Suprapubic skin (tissue), 4 donors: ENCODE results near the gene BACE1.

Experiments used
- EP300 ChIP-seq: sonication (generic); formaldehyde crosslinking; IDR thresholded peaks from one replicate; pipeline ENCODE4 v1.6.1; 2017; ENCODE audit warnings: antibody characterized with exemption
- POLR2A ChIP-seq, 2 donors: fragments of 450-650 bp; IDR thresholded peaks; one replicate each; pipeline ENCODE4 v1.6.1; 2017; ENCODE audit warnings: antibody characterized with exemption in 2 of 2, mild to moderate bottlenecking in 2 of 2, moderate library complexity in 2 of 2
- POLR2AphosphoS5 ChIP-seq, 3 donors: sonication (generic); formaldehyde crosslinking; IDR thresholded peaks; one replicate each; pipeline ENCODE4 v1.6.1; 2017; ENCODE audit warnings: antibody characterized with exemption in 3 of 3
- TF ChIP-seq, protein P1 (sequence below), 2 donors: fragments of 200-600 bp in 1 of 2; fragments of 450-650 bp in 1 of 2; sonication (generic) in 1 of 2; IDR thresholded peaks; one replicate each; pipeline ENCODE4 v1.5.1; 2016 to 2019; ENCODE audit warnings: antibody characterized with exemption in 2 of 2, mild to moderate bottlenecking in 1 of 2, moderate library complexity in 1 of 2

DNA sequence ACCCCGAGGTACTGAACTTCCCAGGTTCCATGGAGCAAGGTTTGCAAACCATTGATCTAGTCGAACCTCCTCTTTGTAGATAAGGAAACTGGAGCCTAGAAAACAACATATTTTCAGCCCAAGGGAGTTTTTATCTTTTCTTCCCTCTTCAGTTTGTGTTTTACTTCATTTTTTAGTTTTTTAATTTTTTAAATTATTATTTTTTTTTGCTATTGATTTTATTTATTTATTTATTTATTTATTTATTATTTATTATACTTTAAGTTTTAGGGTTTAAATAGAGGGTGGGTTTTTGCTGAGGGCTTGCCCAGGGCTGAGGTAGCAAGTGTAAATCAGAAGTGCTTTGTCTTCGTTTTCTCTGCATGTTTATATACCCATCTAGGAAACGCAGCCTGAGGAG lies 38.5 kb upstream of the BACE1 start:
- no peak for TF ChIP-seq POLR2A (IDR thresholded peaks at IDR 0.05)
- TF ChIP-seq, protein P1, sequence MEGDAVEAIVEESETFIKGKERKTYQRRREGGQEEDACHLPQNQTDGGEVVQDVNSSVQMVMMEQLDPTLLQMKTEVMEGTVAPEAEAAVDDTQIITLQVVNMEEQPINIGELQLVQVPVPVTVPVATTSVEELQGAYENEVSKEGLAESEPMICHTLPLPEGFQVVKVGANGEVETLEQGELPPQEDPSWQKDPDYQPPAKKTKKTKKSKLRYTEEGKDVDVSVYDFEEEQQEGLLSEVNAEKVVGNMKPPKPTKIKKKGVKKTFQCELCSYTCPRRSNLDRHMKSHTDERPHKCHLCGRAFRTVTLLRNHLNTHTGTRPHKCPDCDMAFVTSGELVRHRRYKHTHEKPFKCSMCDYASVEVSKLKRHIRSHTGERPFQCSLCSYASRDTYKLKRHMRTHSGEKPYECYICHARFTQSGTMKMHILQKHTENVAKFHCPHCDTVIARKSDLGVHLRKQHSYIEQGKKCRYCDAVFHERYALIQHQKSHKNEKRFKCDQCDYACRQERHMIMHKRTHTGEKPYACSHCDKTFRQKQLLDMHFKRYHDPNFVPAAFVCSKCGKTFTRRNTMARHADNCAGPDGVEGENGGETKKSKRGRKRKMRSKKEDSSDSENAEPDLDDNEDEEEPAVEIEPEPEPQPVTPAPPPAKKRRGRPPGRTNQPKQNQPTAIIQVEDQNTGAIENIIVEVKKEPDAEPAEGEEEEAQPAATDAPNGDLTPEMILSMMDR (IDR thresholded peaks at IDR 0.05): no peak
- no peak for TF ChIP-seq POLR2AphosphoS5 (IDR thresholded peaks at IDR 0.05)
- no peak for TF ChIP-seq EP300
